Stromal cell of bone marrow (primary cell): ENCODE data around the gene EPHB2.
"Not testable (repeated sequence)": the region's sequence is repeated elsewhere in the genome, so short reads cannot be mapped to it uniquely, and the experiment has no call there.

Experiments
- DNase-seq: peaks from one replicate; pipeline ENCODE4 v3.0.0-alpha.2; 2012; ENCODE audit warnings: low read depth

EPHB2 gene

DNA sequence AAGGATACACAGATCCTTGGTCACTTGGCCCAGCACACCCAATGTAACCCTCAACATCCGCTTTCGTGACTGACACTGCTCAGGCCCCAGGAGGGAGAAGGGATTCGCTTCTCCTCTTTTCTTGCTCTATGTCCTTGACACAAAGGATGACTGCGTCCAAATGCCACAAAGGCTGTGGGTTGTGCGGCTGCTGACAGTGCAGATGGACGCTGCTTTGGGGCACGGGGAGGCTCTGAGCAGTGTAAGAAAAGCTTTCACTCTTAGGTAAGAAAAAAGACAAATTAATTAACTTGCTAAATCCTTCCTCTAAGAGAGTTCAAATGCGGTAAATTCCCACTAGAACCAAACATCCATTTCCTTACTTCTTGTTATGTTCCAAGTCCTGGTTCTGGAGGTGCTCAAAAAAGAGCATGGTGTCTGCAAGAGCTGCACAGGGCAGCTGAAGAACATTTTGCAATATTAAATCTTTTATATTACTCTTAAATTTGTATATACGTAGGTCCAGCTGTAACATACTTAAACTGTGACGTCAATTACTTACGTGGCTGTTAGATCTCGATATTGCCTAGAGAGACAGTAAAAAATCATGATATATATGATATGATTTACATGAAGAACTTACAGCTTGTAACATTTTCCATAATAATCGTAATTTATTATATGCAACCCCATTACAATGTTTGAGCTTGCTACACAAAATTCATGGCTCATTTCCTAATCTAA, 19.4 kb upstream of the EPHB2 start:
- no peak for DNase-seq

DNA sequence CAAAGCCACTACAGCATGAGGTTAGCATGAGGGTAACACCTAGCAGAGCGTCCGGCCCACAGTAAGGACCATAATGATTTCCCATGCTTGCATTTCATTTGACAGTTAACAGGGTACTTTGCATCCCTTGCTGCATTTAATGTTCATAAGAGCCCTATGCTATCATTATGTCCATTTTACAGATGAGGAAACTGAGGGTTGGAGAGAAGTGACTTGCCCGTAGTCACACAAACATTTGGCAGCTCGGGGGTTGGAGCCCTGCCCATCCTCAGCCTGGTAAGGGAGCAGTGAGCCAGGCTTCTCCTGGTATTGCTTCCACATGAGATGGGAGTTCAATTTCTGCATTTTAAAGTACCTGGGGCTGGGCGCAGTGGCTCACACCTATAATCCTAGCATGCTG, 16.5 kb upstream of the EPHB2 start:
- no peak for DNase-seq

DNA sequence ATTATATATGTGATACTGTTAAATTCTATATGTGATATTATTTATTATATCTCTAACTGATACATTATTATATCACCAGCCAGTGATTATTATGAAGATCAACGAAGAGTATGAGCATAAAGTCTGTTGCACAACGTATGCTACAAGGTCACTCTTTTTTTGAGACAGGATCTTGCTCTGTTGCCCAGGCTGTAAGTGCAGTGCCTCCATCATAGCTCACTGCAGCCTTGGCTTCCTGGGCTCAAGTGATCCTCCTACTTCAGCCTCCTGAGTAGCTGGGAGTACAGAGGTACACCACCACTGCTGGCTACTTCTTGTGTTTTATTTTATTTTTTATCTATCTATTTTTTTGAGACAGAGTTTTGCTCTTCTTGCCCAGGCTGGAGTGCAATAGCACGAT, 14.0 kb upstream of the EPHB2 start:
- DNase-seq: no peak

DNA sequence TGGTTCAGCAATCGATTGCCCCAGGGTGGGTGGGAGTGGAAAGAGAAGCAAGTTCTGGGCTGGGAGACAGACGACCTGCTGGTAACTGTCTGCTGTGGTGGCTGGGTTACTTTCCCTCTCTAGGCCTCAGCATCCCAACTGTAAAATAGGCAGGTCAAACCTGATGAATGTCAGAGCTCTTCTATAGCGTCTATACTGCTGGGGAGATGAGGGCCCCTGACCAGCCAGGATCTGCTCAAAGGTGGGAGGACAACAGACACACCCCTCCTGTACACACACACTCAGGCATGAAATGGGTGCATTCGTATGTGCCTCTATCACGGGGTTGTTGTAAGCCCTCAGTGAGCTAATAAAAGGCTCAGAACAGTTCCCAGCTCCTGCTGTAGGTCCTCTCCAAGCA, 12.7 kb upstream of the EPHB2 start:
- no peak for DNase-seq

DNA sequence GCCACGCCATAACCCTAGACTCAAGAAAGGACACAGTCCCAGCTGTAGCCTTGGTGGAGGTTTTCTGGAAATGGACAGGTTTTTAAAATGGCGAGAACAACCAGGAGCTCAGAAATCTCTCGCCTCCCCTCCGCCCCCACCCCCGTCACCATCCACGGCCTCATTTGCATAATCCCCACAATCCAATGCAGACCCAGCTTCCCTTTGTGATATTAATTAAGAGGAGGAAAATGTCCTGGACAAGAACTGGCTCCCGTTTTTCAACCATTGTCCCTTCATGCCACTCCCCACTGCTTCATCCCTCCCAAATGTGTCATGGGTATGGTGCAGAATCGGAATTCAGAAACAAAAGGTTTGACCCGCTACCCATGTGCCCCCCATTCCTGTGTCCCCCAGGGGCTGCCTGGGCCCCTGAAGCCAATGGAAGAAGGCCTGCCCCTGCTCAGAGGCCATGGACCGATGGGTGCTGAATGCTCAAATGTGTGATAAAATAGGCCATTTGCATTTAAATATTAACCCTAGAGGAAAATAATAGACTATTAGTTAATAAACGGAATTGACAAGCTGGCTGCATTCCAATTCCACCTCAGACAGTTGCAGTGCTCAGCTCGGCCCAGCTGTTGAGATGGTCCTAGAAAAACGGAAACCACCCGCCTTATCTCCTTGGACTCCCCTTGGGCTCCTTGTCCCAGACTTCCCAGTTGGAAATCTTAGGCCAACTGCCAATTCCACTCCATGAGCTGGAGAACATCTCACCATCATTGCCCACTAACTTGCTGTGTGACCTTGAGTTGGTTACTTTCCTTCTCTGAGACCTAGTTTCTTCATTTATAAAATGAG, 10.7 kb upstream of the EPHB2 start:
- no peak for DNase-seq

DNA sequence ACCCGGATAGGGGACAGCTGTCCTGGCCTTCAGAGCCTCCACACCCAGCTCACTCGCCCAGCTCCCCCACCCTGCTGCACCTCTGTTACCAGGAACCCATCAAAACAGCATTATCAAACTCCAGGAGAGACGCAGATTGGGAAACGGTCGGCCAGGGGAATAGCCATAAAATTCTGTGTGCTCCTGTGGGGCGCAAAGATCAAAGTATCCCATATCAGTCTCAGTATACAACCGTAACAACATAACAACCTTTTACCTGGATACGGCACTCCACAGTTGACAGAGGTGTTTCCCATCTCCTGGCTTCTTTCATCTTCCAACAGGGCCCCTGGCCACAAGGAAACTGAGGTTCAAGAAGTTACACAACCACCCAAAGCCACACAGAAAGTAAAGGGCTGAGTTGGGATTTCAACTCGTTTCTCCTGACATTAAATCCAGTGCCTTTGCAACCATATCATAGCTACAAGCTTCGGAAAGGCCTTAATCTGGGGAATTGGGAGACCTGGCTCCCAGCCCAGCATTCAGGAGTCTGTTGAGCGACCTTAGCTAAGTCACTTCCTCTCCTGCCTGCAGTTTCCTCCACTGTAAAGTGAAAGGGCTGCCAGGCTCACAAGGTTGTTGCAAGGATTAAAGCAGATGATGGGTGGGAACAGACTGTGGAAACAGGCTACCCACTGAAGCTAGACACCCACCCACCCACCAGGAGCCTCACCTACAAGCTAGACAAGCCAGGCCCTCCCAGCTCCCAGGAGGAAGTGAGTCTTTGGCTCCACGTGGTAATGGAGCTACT, 8.1 kb upstream of the EPHB2 start:
- no peak for DNase-seq

DNA sequence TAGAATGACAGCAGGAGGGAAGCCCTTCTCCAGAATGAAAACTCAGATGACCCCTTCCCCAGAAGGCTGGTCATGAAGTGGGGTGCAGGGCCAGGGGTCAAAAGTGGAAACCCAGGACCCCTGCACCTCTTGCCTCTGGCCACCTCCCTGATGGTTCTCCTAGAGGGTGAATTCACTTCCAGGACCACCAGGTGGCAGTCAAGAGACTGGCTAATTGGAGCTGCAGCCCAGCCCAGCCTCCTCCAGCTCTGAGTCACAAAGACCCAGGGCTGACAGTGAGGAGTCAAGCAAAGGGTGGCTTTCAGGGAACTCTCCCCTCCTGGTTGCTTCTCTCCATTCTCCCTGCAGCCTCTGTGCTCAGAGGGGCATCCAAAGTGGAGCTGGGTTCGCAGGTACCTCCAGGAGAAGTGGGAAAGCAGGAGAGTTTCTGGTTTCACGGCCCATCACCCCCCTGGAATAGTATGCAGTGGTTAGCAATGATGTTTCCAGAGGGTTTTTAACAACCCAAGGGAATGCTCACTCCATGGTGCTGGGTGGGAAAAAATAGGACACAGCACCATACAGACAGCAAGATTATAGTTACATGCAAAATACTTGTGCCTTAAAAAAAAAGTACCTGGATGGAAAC, 6.1 kb upstream of the EPHB2 start:
- peak; percentile 77 for DNase-seq

DNA sequence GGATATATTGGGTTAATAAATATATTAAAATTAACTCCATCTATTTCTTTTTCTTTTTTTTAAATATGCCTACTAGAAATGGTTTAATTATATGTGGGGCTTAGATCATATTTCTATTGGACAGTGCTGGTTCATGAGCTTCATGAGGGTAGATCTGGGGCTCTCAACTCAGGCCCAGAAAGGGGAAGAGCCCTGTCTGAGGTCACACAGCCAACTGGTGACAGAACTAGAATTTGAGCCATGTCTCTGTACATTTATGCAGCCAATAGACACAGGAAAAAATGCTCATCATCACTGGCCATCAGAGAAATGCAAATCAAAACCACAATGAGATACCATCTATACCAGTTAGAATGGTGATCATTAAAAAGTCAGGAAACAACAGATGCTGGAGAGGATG, 5.1 kb upstream of the EPHB2 start:
- DNase-seq: no peak

DNA sequence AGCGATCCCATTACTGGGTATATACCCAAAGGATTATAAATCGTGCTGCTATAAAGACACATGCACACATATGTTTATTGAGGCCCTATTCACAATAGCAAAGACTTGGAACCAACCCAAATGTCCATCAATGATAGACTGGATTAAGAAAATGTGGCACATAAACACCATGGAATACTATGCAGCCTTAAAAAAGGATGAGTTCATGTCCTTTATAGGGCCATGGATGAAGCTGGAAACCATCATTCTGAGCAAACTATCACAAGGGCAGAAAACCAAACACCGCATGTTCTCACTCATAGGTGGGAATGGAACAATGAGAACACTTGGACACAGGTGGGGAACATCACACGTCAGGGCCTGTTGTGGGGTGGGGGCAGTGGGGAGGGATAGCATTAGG, 4.5 kb upstream of the EPHB2 start:
- DNase-seq: not testable (repeated sequence)

DNA sequence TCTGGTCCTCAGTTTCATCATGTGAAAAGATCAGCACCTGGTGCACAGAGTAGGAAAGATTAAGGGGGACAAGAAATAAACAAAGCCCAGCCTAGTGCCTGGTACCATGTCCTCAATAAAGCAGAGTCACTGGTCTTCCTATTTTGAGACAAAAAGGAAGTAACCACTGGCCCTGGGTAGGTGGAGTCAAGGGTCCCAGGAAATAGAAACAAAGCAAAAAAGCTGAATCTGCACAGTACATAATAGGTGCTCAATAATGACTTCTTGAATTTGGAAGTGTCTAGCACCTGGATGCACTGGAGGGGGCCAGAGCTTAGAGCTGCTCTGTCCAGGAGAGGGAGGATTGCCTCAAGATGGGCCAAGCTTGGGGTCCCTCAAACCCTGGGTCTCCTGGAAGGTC, 1.9 kb upstream of the EPHB2 start:
- DNase-seq: no peak

DNA sequence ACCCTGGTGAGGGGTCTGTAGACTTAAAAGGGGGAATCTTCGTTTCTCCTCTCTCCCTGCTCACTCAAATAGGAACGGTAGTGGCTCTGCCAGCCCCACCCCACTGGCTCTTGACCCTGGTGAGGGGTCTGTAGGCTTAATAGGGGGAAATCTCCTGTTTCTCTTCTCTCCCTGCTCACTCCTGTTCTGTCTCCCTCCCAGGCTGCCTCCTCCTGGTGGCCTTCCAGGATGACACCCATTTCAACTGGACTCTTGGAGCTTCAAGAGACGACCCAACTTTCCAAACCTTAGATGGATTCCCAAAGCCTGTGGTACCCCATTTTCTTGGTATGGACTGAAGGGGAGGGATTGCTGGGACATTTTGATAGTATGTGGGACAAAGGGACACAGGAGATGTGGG, 1.4 kb upstream of the EPHB2 start:
- DNase-seq: no peak

DNA sequence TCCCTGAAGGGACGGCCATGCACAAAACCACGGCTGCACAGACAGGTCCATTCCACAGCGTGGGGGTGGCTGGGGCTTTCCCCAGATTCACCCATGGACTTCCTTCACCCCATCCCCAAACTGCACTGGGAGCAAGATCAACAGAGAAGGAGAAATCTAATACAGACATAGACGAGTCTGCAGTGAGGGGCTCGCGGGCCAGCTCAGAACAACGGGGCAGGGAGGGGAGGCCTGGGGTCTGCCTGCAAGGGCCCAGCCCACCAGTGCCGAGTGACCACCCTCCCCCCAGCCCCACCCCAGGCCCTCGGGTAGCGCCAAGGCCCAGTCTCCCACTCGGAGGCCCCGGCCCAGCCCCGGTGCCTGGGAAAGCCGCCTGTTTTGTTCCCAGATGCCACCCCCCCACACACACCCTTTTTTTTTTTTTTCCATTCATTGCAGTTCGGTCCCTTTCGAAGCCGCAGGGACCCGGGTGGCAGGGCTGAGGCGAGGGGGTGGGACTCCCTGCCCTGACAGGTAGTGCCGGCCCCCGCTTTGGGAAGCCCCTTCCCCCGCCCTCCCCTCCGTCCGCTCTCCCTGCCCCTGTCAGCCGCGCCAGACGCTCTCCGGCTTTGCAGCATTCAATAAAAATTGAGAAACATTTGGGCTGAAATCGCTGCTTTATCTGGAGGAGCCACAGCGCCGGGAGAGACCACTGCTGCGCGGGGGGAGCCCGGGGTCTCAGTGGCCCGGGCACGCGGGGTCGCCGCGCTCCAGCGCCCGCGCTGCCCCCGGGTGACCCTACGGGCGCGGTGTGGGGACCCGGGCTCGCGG, 543 bp upstream of the EPHB2 start:
- DNase-seq: peak; percentile 54

DNA sequence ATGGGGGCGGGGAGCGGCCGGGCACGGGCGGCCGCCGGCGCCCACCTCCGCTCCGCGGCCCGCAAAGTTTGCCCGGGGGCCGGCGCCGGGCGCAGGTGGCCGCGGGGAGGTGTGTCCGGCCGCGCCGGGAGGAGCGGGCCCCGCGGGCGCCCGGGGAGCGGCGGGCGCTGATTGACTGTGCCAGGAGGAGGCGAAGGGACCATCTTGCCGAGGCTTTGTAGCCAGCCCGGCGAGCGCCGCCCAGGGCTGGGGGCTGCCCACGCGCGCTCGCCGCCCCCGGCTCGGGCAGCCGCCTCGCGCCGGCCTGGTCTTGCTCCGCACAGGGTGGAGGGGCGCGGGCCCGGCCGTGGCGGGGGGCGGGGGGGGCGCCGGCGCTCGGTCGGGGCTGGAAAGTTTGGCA, 432 bp downstream of the EPHB2 start:
- DNase-seq: no peak

DNA sequence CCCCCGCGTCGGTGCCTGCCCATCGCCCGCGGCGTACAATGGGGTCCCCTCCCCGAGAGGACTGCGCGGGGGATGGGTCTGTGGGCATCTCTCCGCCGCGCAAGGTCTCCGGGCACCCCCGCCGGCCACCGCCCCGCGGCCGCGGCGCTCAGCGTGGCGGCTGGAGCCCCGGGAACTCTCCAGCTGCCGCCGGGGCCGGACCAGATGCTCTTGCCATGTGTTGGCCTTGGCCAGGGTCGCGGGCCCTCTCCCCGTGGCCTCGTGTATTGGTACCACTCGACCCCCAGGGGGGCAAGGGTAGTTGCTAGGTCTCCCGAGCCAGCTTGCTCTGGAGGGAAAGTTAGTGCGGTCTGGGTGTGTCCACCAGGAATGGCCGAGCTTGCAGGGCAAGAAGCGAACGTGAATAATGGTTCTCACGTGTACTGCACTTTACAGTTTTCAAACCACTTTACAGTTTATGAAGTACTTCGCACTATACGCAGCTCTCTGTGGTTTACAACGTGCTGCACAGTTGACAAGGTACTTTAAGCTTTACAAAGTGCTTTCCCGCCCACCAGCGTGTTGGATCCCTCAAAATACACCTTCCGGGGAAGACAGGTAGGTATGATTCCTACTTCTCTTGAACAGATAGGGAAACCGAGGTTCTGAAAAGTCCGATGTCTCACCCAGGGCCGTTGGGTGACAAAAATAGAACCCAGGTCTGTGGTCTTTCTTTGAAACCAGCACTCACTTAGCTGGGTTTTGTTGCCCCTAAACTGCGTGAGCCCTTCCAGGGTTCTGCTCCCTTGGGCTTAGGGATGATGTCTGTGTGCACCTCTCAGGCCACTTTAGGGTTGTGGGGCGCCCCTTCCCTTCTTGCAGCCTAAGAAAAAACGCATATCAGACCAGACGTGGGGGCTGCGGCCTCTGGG, 1.2 kb downstream of the EPHB2 start:
- DNase-seq: no peak

DNA sequence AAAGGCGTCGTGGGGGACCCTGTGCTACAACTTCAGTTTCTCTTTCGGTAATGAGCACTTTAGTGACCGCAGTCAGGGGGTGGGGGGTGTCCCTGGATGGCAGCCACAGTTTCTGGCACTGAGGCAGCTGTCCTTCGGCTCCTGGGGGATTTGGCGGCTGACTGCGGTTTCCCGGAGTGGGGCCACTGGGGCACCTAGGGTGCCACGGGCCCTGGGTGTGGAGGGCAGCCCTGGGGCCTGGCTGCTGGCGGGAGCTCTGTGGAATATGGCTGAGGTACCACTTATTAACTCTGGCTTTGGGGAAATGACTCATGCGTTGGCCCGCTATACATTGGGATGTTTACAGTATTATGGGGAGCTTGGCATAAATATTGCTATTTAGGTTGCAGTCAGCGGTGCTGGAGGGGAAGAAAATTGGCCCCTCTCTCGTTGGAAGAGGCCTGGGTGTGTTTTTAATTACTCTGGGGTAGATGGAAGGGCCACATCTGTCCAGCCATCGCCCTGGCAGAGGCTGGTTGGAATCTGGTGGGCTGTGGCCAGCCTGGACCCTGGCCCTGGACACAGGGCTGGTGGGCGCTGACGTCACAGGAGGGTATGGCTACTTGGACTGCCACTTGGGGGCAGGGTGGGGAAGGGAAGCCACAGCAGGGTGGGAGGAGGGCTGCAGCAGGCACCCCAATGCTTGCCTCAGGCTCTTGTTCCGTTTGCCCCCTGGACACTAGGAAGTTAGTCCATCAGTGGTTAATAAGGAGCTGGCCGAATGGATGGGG, 2.0 kb downstream of the EPHB2 start:
- no peak for DNase-seq

DNA sequence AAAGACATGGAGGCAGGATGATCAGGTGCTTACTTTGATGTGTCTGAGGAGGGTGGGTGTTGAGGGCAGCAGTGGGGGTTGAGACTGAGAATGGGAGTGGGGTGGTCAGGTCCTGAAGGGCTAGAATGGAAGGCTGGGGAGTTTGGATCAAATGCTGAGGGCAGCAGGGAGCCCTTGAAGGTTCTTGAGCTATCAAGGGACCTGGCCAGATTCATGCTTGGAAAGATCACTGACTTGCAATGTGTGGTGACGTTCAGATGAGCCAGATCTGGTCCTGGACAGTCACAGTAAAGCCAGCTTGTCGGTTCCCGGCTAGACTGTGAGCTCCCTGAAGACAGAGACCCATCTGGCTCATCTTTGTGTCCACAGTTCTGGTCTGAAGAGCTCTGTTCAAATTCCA, 3.8 kb downstream of the EPHB2 start:
- no peak for DNase-seq

DNA sequence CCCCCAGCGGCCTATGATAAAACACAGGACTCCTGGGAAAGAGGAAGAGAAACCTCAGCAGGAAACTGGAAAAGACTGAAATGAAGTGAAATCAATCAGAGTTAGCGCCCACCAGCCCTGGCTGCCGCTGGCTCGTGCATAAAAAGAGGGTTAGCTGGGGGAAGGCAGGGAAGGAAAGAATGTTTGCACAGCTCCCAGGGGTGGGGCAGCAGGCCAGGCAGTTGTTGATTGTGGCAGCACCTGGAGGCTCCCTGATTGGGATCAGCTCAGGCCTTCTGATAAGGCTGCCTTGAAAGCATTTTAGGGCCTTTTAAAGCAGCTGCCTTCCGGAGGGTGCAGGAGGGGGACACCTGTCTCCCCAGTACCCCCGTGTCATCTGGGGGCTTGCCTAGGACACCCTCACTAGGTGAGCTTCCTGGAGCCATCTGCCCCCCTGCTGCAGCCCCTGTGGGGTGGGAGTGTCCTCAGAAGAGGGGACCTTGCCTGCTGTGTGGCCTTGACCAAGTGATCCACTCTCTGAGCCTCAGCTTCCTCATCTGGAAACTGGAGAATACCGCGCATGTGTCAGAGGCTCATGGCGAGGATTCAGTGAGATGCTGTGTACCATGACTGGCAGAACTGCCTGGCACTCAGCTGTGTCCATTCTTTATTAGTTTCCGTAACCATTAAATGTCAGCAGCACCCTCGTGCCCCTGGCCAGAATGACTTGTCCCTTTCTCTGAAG, 6.6 kb downstream of the EPHB2 start:
- DNase-seq: no peak

DNA sequence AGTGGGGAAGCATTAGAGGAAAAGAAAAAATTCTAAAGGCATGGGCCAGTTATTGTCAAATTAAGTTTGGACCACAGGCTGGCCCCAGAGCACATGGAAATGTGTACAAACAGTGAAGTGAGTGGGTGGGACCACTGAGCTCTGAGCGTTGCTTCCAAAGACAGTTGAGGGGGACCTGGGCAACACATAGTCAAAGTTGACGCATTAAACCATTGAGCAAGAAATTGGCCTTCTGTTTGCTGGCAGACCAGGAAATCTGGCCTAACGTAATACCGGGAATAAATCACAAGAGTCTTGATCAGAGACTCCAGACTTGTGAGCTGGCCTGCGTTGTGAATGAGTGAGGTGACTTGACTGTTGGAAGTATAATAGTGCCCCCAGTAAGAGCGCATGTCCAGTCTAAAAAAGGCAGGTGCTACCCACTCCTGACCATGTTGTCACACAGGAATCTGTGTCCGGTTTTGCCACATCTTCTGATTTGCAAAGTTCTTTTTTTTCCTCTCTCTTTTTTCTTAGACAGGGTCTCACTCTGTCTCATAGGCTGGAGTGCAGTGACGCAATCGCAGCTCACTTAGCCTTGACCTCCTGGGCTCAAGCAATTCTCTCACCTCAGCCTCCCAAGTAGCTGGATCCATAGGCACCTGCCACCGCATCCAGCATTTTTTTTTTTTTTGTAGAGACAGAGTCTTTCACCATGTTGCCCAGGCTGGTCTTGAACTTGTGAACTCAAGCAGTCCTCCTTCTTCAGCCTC, 10.7 kb downstream of the EPHB2 start:
- no peak for DNase-seq
